DMS114 treated with DMSO at 0.1 percent for 48 hours (cell line): Measurements from ENCODE around the gene SLC4A1.

Source experiments
- DNase-seq: peaks from one replicate; lab custom pipeline; 2025; ENCODE audit not compliant: unreplicated experiment; lab: John Stamatoyannopoulos, UW

The SLC4A1 gene

GRCh38 chr17:44284024-44284400, 16.1 kb upstream of the SLC4A1 start:
- DNase-seq: no peak

GRCh38 chr17:44283344-44284023, 15.5 kb upstream of the SLC4A1 start:
- DNase-seq: no peak

GRCh38 chr17:44282264-44282663, 14.3 kb upstream of the SLC4A1 start:
- DNase-seq: no peak

DNA sequence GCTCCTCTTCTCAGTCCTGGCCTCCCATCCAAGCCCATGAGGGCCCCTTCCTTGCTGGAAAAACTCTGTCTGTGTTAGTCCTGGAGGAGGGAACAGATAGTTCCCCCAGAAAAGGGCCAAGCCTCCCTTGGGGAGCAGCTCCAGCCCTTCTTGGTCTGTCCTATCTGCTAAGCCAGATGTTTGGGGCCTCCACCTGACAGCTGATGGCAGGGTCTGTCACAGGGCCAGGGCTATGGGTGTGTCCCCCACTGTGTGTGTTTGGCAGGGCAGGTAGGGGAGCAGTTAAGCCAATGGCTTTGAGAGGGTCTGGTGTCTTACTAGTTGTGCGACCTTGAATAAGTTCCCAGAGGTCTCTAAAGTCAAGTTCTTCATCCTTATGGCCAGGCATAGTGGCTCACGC, 13.6 kb upstream of the SLC4A1 start:
- DNase-seq: no peak

DNA sequence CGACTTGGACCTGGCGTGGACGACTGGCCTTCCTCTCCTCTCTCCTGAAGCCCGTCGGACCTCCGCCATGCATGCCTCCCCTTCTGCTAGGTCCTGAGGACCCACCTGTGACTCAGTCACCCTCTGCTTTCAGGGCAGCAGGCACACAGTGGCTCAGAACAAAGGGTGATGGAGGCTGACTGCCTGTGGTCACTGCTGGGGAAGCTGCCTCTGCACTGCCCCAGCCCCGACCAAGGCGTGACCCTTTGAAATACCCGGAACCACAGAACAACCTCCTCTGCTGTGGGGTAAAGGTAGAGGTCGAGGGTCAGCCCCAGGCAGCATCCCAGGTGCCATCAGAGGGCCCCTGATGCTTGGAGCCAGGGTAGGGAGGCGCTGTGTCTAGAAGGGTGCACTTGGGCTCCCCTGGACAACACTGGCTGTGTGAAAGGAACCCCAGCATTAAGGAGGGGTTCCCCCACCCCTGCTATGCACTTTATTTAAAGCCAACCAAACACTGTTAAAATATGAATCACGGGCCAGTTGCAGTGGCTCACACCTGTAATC, 12.5 kb upstream of the SLC4A1 start:
- no peak for DNase-seq

- DNase-seq: no peak
Measured at GRCh38 chr17:44279666-44280391, 11.9 kb upstream of the SLC4A1 start.

GRCh38 chr17:44279346-44279665, 11.4 kb upstream of the SLC4A1 start:
- DNase-seq: no peak

DNA sequence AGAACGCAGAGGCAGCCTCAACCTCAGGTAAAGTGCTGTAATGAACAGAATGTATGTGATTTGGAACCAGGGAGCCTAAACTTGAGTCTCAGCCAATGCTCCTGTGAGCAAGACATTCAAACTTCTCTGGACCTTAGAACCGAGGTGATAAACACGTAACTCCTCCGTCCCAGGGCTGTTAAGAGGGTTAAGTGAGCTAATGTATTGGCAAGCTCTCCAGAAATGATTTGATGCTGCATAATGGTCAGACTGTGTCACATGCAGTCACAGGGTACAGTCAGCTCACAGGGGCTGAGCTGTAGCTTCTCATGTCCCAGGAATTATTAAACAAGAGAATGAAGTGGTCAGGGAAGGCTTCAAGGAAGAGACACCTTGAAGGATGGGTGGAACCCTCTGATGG, 10.0 kb upstream of the SLC4A1 start:
- DNase-seq: no peak

DNA sequence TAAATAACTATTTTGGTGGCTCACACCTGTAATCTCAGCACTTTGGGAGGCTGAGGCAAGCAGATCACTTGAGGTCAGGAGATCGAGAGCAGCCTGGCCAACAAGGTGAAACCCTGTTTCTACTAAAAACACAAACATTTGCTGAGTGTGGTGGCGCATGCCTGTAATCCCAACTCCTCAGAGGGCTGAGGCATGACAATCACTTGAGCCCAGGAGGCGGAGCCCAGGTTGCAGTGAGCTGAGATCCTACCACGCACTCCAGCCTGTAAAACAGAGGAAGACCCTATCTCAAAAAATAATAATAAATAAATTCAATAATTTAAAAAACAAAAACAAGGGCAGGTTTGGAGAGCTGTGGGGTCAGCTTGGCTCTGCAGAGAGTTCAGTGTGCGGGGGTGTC, 5.7 kb upstream of the SLC4A1 start:
- DNase-seq: no peak

GRCh38 chr17:44272954-44273353, 5.0 kb upstream of the SLC4A1 start:
- no peak for DNase-seq

- DNase-seq: no peak
Measured at GRCh38 chr17:44272321-44272951, 4.5 kb upstream of the SLC4A1 start.

DNA sequence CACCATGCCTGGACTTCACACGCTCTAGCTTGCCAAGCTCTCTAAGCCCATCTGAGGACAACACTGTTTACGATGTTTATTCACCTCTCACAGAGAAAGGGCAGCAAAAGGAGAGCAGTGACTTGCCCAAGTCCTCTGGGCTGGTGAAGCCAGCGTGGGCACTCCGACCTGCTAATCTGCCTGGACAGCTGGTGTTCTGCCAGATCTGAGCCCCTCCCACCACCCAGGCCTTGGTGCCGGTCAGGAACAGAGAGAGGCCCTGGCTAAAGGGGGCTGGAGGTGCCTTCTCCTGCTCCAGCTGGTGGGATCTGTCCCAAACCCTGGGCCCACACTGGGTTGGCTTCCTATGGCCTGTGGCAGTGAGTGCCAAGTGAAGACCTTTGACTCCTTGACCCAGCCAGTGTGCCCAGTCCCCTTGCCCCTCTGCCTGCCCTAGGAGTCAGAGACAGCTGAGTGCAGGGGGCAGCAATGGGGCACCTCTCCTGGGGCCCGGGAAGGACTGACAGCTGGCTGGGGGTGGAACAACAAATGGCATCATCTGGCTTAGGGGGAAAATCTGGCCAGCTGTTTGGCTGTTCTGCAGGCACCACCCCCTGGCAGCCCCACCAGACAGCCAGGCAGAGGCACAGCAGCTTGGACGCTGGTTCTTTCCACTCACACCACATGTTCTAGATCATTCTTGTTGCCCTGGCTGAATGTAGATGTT, 1.8 kb upstream of the SLC4A1 start:
- DNase-seq: no peak

- DNase-seq: no peak
Measured at GRCh38 chr17:44268709-44269534, 987 bp upstream of the SLC4A1 start.

- DNase-seq: no peak
Measured at GRCh38 chr17:44267165-44267455, 825 bp downstream of the SLC4A1 start.

- no peak for DNase-seq
Measured at GRCh38 chr17:44266402-44267164, 1.4 kb downstream of the SLC4A1 start.

DNA sequence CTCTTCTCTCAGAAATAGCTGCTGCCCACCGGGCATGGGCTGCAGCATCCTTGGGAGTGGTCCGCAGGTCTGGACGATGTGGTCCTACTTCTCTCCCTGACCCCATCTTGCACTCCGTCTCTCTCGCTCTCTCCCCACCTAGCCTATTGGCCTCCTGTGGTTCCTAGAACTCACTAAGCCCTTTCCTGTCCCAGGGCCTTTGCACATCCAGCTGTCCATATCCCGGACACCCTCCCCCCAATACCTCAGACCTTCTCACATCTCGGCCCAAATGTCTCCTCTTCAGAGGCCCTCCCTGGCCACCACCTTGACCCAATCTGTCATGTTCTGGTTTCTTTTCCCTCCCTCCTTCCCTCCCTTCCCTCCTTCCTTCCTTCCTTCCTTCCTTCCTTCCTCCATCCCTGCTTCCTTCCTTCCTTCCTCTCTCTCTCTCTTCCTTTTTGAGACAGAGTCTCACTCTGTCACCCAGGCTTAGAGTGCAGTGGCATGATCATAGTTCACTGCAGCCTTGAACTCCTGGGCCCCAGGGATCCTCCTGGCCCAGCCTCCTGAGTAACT, 4.5 kb downstream of the SLC4A1 start:
- no peak for DNase-seq

GRCh38 chr17:44262654-44263225, 5.2 kb downstream of the SLC4A1 start:
- DNase-seq: no peak

DNA sequence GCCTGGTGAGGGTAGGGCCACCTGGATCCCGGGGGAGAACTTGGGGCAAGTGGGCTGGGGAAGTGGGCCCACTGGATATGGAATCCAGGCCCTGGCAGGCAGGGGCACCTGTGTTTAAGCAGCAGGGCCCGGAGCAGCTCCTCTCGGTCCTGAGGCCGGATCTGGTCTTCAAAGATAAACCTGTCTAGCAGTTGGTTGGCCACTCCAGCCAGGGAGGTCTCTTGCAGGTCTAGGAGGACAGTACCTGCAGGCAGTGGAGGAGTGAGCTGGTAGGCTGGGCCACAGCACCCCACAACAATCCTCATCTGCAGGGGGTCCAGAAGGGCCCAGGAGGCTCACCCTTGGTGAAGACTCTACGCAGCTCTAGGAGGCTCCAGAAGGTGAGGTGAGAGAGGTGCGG, 7.6 kb downstream of the SLC4A1 start:
- DNase-seq: no peak

DNA sequence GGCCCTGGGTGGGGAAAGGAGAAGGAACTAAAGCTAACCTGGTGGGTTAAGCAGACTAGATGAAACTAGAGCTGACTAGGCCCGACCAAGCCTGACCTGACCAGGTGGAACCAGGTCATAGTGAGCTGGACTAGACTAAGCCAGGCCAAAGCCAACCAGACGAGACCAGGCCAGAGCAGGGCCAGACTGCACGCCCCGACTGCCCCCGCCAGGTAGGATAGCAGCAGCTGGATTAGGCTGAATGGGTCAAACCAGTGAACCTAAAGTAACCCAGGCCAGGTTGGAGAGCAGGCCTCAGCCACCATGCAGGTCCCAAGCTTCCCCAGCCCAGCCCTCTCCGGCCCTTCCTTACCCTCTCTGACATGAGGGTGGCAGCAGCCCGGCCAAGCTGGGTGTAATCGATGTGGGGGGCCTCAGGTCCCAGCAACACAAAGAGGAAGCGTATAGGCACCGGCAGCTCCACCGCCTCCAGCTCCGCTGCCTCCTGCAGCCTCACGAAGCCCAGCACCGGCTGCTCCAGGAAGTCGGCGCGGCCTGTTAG, 9.1 kb downstream of the SLC4A1 start:
- DNase-seq: no peak
